Measurements from ENCODE around the gene AP3M1.
A peak's percentile ranks its signal among the peaks of the same experiment; 100 is the strongest.

Gene AP3M1

GRCh38 chr10:74103560-74104258, 46.9 kb downstream of the AP3M1 start:
- Histone ChIP-seq H4K91ac (ENCODE audit: low read depth, low read length) (no peak overlapping the region), H2AK5ac (ENCODE audit: low read length) (no peak overlapping the region), H3K9me3 (ENCODE audit: insufficient read depth, low read depth, low read length) (no peaks in the 10 kb centered on the region), H3K4me3 (ENCODE audit: low read depth, low read length) (no peak overlapping the region), H2BK120ac (ENCODE audit: insufficient read depth, low read length, poor library complexity) (no peak overlapping the region), H3K14ac (ENCODE audit: low read length) (no peak overlapping the region), H3K18ac (ENCODE audit: low read length) (no peak overlapping the region), H3K79me1 (ENCODE audit: low read length) (no peaks in the 10 kb centered on the region), H3K27me3 (ENCODE audit: insufficient read depth, low read length) (no peaks in the 10 kb centered on the region), H3K23ac (ENCODE audit: low read length) (no peak overlapping the region), H3K4me1 (ENCODE audit: control insufficient read depth in 1 of 2, insufficient read depth in 2 of 2, low read length in 2 of 2) (no peaks in the 10 kb centered on the region), H2BK5ac (ENCODE audit: low read depth, low read length, poor library complexity) (no peak overlapping the region), H2AFZ (ENCODE audit: insufficient read depth, low read length, poor library complexity) (no peak overlapping the region), H3K4me2 (ENCODE audit: low read length) (no peak overlapping the region), H2BK12ac (ENCODE audit: low read length) (no peak overlapping the region), H3K4ac (ENCODE audit: low read depth, low read length) (no peak overlapping the region), H3K9ac (ENCODE audit: low read length) (no peak overlapping the region), H3K36me3 (ENCODE audit: control insufficient read depth in 1 of 2, insufficient read depth in 2 of 2, low read length in 2 of 2) (peaks cover 33 to 61% of the 10 kb centered on the region in 2 experiments), H4K12ac (ENCODE audit: low read depth, low read length) (no peak overlapping the region), H4K8ac (ENCODE audit: low read depth, low read length) (no peak overlapping the region), H3K79me2 (ENCODE audit: control insufficient read depth, insufficient read depth, low read length, poor library complexity) (no peaks in the 10 kb centered on the region), H3K27ac (ENCODE audit: low read depth, low read length) (no peak overlapping the region)
- DNase-seq = peak in 1 of 2 donors; percentile 33
- no CpG with 5 or more reads among the region's 11 CpGs for WGBS (ENCODE audit: extremely low coverage, insufficient coverage, insufficient read length)

GRCh38 chr10:74099836-74100235, 50.8 kb downstream of the AP3M1 start:
- no peak overlapping the region for H4K91ac ChIP-seq (ENCODE audit: low read depth, low read length)
- no peaks in the 10 kb centered on the region for H3K27me3 ChIP-seq (ENCODE audit: insufficient read depth, low read length)
- no peak overlapping the region for H4K12ac ChIP-seq (ENCODE audit: low read depth, low read length)
- H3K27ac ChIP-seq (ENCODE audit: low read depth, low read length) = no peak overlapping the region
- H2AK5ac ChIP-seq (ENCODE audit: low read length) = no peak overlapping the region
- no peaks in the 10 kb centered on the region for H3K9me3 ChIP-seq (ENCODE audit: insufficient read depth, low read depth, low read length)
- H3K4me2 ChIP-seq (ENCODE audit: low read length) = no peak overlapping the region
- H3K18ac ChIP-seq (ENCODE audit: low read length) = no peak overlapping the region
- H2BK120ac ChIP-seq (ENCODE audit: insufficient read depth, low read length, poor library complexity) = no peak overlapping the region
- H3K4me3 ChIP-seq (ENCODE audit: low read depth, low read length) = no peak overlapping the region
- H3K79me1 ChIP-seq (ENCODE audit: low read length) = no peaks in the 10 kb centered on the region
- no CpG with 5 or more reads among the region's 3 CpGs for WGBS (ENCODE audit: extremely low coverage, insufficient coverage, insufficient read length)
- H4K8ac ChIP-seq (ENCODE audit: low read depth, low read length) = no peak overlapping the region
- H3K4me1 ChIP-seq (ENCODE audit: control insufficient read depth in 1 of 2, insufficient read depth in 2 of 2, low read length in 2 of 2) = no peaks in the 10 kb centered on the region
- no peak overlapping the region for H2AFZ ChIP-seq (ENCODE audit: insufficient read depth, low read length, poor library complexity)
- H3K79me2 ChIP-seq (ENCODE audit: control insufficient read depth, insufficient read depth, low read length, poor library complexity) = no peaks in the 10 kb centered on the region
- no peak overlapping the region for H2BK12ac ChIP-seq (ENCODE audit: low read length)
- no peak overlapping the region for H3K23ac ChIP-seq (ENCODE audit: low read length)
- H3K36me3 ChIP-seq (ENCODE audit: control insufficient read depth in 1 of 2, insufficient read depth in 2 of 2, low read length in 2 of 2) = peaks cover 25 to 57% of the 10 kb centered on the region in 2 experiments
- H3K9ac ChIP-seq (ENCODE audit: low read length) = no peak overlapping the region
- H3K4ac ChIP-seq (ENCODE audit: low read depth, low read length) = no peak overlapping the region
- H3K14ac ChIP-seq (ENCODE audit: low read length) = no peak overlapping the region
- no peak for DNase-seq
- H2BK5ac ChIP-seq (ENCODE audit: low read depth, low read length, poor library complexity) = no peak overlapping the region

GRCh38 chr10:74099420-74099819, 51.2 kb downstream of the AP3M1 start:
- no CpG with 5 or more reads among the region's 3 CpGs for WGBS (ENCODE audit: extremely low coverage, insufficient coverage, insufficient read length)
- no peak overlapping the region for H2BK120ac ChIP-seq (ENCODE audit: insufficient read depth, low read length, poor library complexity)
- H3K27me3 ChIP-seq (ENCODE audit: insufficient read depth, low read length) = no peaks in the 10 kb centered on the region
- H2AK5ac ChIP-seq (ENCODE audit: low read length) = no peak overlapping the region
- H4K91ac ChIP-seq (ENCODE audit: low read depth, low read length) = no peak overlapping the region
- peaks cover 27 to 58% of the 10 kb centered on the region in 2 experiments for H3K36me3 ChIP-seq (ENCODE audit: control insufficient read depth in 1 of 2, insufficient read depth in 2 of 2, low read length in 2 of 2)
- no peak overlapping the region for H2BK12ac ChIP-seq (ENCODE audit: low read length)
- no peaks in the 10 kb centered on the region for H3K79me1 ChIP-seq (ENCODE audit: low read length)
- no peak overlapping the region for H3K4me3 ChIP-seq (ENCODE audit: low read depth, low read length)
- H2BK5ac ChIP-seq (ENCODE audit: low read depth, low read length, poor library complexity) = no peak overlapping the region
- no peak overlapping the region for H3K4ac ChIP-seq (ENCODE audit: low read depth, low read length)
- H3K9ac ChIP-seq (ENCODE audit: low read length) = no peak overlapping the region
- no peak overlapping the region for H3K27ac ChIP-seq (ENCODE audit: low read depth, low read length)
- H3K4me2 ChIP-seq (ENCODE audit: low read length) = no peak overlapping the region
- no peak overlapping the region for H3K23ac ChIP-seq (ENCODE audit: low read length)
- DNase-seq = no peak
- no peak overlapping the region for H3K18ac ChIP-seq (ENCODE audit: low read length)
- no peaks in the 10 kb centered on the region for H3K4me1 ChIP-seq (ENCODE audit: control insufficient read depth in 1 of 2, insufficient read depth in 2 of 2, low read length in 2 of 2)
- H3K79me2 ChIP-seq (ENCODE audit: control insufficient read depth, insufficient read depth, low read length, poor library complexity) = no peaks in the 10 kb centered on the region
- no peak overlapping the region for H4K12ac ChIP-seq (ENCODE audit: low read depth, low read length)
- no peak overlapping the region for H3K14ac ChIP-seq (ENCODE audit: low read length)
- no peak overlapping the region for H2AFZ ChIP-seq (ENCODE audit: insufficient read depth, low read length, poor library complexity)
- no peaks in the 10 kb centered on the region for H3K9me3 ChIP-seq (ENCODE audit: insufficient read depth, low read depth, low read length)
- H4K8ac ChIP-seq (ENCODE audit: low read depth, low read length) = no peak overlapping the region

GRCh38 chr10:74097776-74098175, 52.9 kb downstream of the AP3M1 start:
- Histone ChIP-seq H2AK5ac (ENCODE audit: low read length) (no peak overlapping the region), H4K8ac (ENCODE audit: low read depth, low read length) (no peak overlapping the region), H3K79me2 (ENCODE audit: control insufficient read depth, insufficient read depth, low read length, poor library complexity) (no peaks in the 10 kb centered on the region), H3K9me3 (ENCODE audit: insufficient read depth, low read depth, low read length) (no peaks in the 10 kb centered on the region), H3K14ac (ENCODE audit: low read length) (no peak overlapping the region), H3K36me3 (ENCODE audit: control insufficient read depth in 1 of 2, insufficient read depth in 2 of 2, low read length in 2 of 2) (peaks cover 33 to 61% of the 10 kb centered on the region in 2 experiments), H3K79me1 (ENCODE audit: low read length) (no peaks in the 10 kb centered on the region), H3K27ac (ENCODE audit: low read depth, low read length) (no peak overlapping the region), H3K4me3 (ENCODE audit: low read depth, low read length) (no peak overlapping the region), H2BK12ac (ENCODE audit: low read length) (no peak overlapping the region), H2BK5ac (ENCODE audit: low read depth, low read length, poor library complexity) (no peak overlapping the region), H3K9ac (ENCODE audit: low read length) (no peak overlapping the region), H4K91ac (ENCODE audit: low read depth, low read length) (no peak overlapping the region), H3K4ac (ENCODE audit: low read depth, low read length) (no peak overlapping the region), H3K4me1 (ENCODE audit: control insufficient read depth in 1 of 2, insufficient read depth in 2 of 2, low read length in 2 of 2) (no peaks in the 10 kb centered on the region), H3K27me3 (ENCODE audit: insufficient read depth, low read length) (no peaks in the 10 kb centered on the region), H2BK120ac (ENCODE audit: insufficient read depth, low read length, poor library complexity) (no peak overlapping the region), H3K18ac (ENCODE audit: low read length) (no peak overlapping the region), H3K23ac (ENCODE audit: low read length) (no peak overlapping the region), H3K4me2 (ENCODE audit: low read length) (no peak overlapping the region), H2AFZ (ENCODE audit: insufficient read depth, low read length, poor library complexity) (no peak overlapping the region), H4K12ac (ENCODE audit: low read depth, low read length) (no peak overlapping the region)
- no peak for DNase-seq
- no CpG with 5 or more reads among the region's 9 CpGs for WGBS (ENCODE audit: extremely low coverage, insufficient coverage, insufficient read length)
